Activated CD8-positive, alpha-beta memory T cell treated with anti-CD3 and anti-CD28 coated beads, Interleukin-2, amount 50 U/mL, for 4 hours (primary cell): Measurements from ENCODE around the gene GPR152.
A peak's percentile ranks its signal among the peaks of the same experiment; 100 is the strongest.

Experiments used
- DNase-seq: peaks from one replicate; pipeline ENCODE4 v3.0.0-alpha.2; 2020

Gene GPR152

GRCh38 chr11:67464411-67465188 lies 12.1 kb upstream of the GPR152 start:
- DNase-seq, result peak; percentile 88

- no peak for DNase-seq
Measured at GRCh38 chr11:67463680-67464410, 11.3 kb upstream of the GPR152 start.

GRCh38 chr11:67463186-67463585 lies 10.7 kb upstream of the GPR152 start:
- DNase-seq, result no peak

- DNase-seq, result no peak
Measured at GRCh38 chr11:67458266-67458665, 5.7 kb upstream of the GPR152 start.

- DNase-seq, result no peak
Measured at GRCh38 chr11:67457453-67457852, 4.9 kb upstream of the GPR152 start.

GRCh38 chr11:67456068-67456705 lies 3.7 kb upstream of the GPR152 start:
- no peak for DNase-seq

GRCh38 chr11:67455054-67455453 lies 2.5 kb upstream of the GPR152 start, which contains the start of gene CABP4:
TSS of gene CABP4 (plus strand) at chr11:67455354. CDS start at chr11:67455424, 70 bp downstream.
- DNase-seq, result no peak

GRCh38 chr11:67453816-67454732 lies 1.5 kb upstream of the GPR152 start:
- no peak for DNase-seq

GRCh38 chr11:67451658-67451976 lies 912 bp downstream of the GPR152 start:
- DNase-seq, result no peak

GRCh38 chr11:67450796-67451657 lies 1.5 kb downstream of the GPR152 start:
- no peak for DNase-seq

- DNase-seq, result no peak
Measured at GRCh38 chr11:67449116-67449844, 3.2 kb downstream of the GPR152 start.

- DNase-seq, result no peak
Measured at GRCh38 chr11:67448220-67448609, 4.3 kb downstream of the GPR152 start.

- DNase-seq, result no peak
Measured at GRCh38 chr11:67445515-67445914, 7.0 kb downstream of the GPR152 start.

GRCh38 chr11:67442504-67443404 lies 9.8 kb downstream of the GPR152 start:
- DNase-seq, result no peak

- DNase-seq, result no peak
Measured at GRCh38 chr11:67441731-67442351, 10.7 kb downstream of the GPR152 start.

- DNase-seq, result no peak
Measured at GRCh38 chr11:67441098-67441563, 11.4 kb downstream of the GPR152 start.

GRCh38 chr11:67440229-67441097 lies 12.1 kb downstream of the GPR152 start:
- DNase-seq, result no peak
